ENCODE results near the gene SMARCB1. TPM values are rescaled to one million over a fixed set of nuclear protein-coding genes. Genes with fewer than 3 reads are reported as not detected.

SMARCB1 gene
- total and polyA plus RNA-seq, 2 donors (not counting 3 experiments of a cell fraction or from before 2014, with no cell fraction given): 113 to 148 TPM

Small RNAs within 50 kb of the gene (small RNA-seq; reads per million reads assigned to genes)
- gene RN7SL268P (ENCODE audit: insufficient read depth, insufficient read length, low read depth, low replicate concordance): not detected

Other genes starting within 250 kb of the SMARCB1 start
- not detected in 2 replicates for gene IGLL1, start 206.7 kb upstream of the SMARCB1 start, total RNA-seq
- not detected in 2 replicates for gene IGLL1, start 206.7 kb upstream of the SMARCB1 start, polyA plus RNA-seq
- gene DRICH1, start 154.6 kb upstream of the SMARCB1 start, total RNA-seq: 0.32 TPM in 1 of 2 replicates, not detected in the other
- gene DRICH1, start 154.6 kb upstream of the SMARCB1 start, polyA plus RNA-seq: 0.25 and 0.29 TPM in 2 replicates
- gene RGL4, start 96.0 kb upstream of the SMARCB1 start, total RNA-seq: not detected in 2 replicates
- gene RGL4, start 96.0 kb upstream of the SMARCB1 start, polyA plus RNA-seq: not detected in 2 replicates
- gene ZNF70, start 35.9 kb upstream of the SMARCB1 start, total RNA-seq: 6.0 and 6.2 TPM in 2 replicates
- 1.7 and 1.9 TPM in 2 replicates for gene ZNF70, start 35.9 kb upstream of the SMARCB1 start, polyA plus RNA-seq
- gene VPREB3, start 32.5 kb upstream of the SMARCB1 start, total RNA-seq: not detected in 2 replicates
- gene VPREB3, start 32.5 kb upstream of the SMARCB1 start, polyA plus RNA-seq: not detected in 2 replicates
- gene C22orf15, start 24.0 kb upstream of the SMARCB1 start, total RNA-seq: not detected in 2 replicates
- 0.86 and 0.94 TPM in 2 replicates for gene C22orf15, start 24.0 kb upstream of the SMARCB1 start, polyA plus RNA-seq
- 64.8 and 75.6 TPM in 2 replicates for gene CHCHD10, start 19.0 kb upstream of the SMARCB1 start, total RNA-seq
- 27.3 and 28.1 TPM in 2 replicates for gene CHCHD10, start 19.0 kb upstream of the SMARCB1 start, polyA plus RNA-seq
- 10.1 and 10.3 TPM in 2 replicates for gene MMP11, start 14.1 kb upstream of the SMARCB1 start, total RNA-seq
- gene MMP11, start 14.1 kb upstream of the SMARCB1 start, polyA plus RNA-seq: 16.9 and 23.2 TPM in 2 replicates
- gene DERL3, start 52.0 kb downstream of the SMARCB1 start, total RNA-seq: 2.4 and 3.4 TPM in 2 replicates
- gene DERL3, start 52.0 kb downstream of the SMARCB1 start, polyA plus RNA-seq: 3.8 and 4.1 TPM in 2 replicates
- gene SLC2A11, start 70.9 kb downstream of the SMARCB1 start, total RNA-seq: 3.6 and 4.6 TPM in 2 replicates
- gene SLC2A11, start 70.9 kb downstream of the SMARCB1 start, polyA plus RNA-seq: 3.1 and 4.2 TPM in 2 replicates
- gene MIF, start 107.4 kb downstream of the SMARCB1 start, total RNA-seq: 674 and 730 TPM in 2 replicates
- gene MIF, start 107.4 kb downstream of the SMARCB1 start, polyA plus RNA-seq: 529 and 898 TPM in 2 replicates
- 4.0 and 33.6 TPM in 2 replicates for gene GSTT2B, start 174.2 kb downstream of the SMARCB1 start, total RNA-seq
- gene GSTT2B, start 174.2 kb downstream of the SMARCB1 start, polyA plus RNA-seq: 36.1 and 46.5 TPM in 2 replicates
- gene DDTL, start 179.9 kb downstream of the SMARCB1 start, total RNA-seq: 2.7 TPM in 1 of 2 replicates, not detected in the other
- 0.51 and 0.57 TPM in 2 replicates for gene DDTL, start 179.9 kb downstream of the SMARCB1 start, polyA plus RNA-seq
- 89.5 and 106 TPM in 2 replicates for gene DDT, start 187.5 kb downstream of the SMARCB1 start, total RNA-seq
- 205 and 265 TPM in 2 replicates for gene DDT, start 187.5 kb downstream of the SMARCB1 start, polyA plus RNA-seq
- not detected in 2 replicates for gene GSTT2, start 193.2 kb downstream of the SMARCB1 start, total RNA-seq
- 2.9 and 3.0 TPM in 2 replicates for gene GSTT2, start 193.2 kb downstream of the SMARCB1 start, polyA plus RNA-seq
- gene GSTT4, start 218.5 kb downstream of the SMARCB1 start, total RNA-seq: not detected in 2 replicates
- gene GSTT4, start 218.5 kb downstream of the SMARCB1 start, polyA plus RNA-seq: not detected in 2 replicates
- 67.8 and 68.9 TPM in 2 replicates for gene CABIN1, start 224.3 kb downstream of the SMARCB1 start, total RNA-seq
- gene CABIN1, start 224.3 kb downstream of the SMARCB1 start, polyA plus RNA-seq: 14.5 and 15.6 TPM in 2 replicates

Data from endothelial cell of umbilical vein (primary cell).